Measurements from ENCODE around the gene DNAAF8. TPM values are rescaled to one million over a fixed set of nuclear protein-coding genes. Genes with fewer than 3 reads are reported as not detected.

Gene DNAAF8
- total and polyA plus RNA-seq, 2 of the 4 experiments (the other 2 are of a cell fraction), result 0.54 to 1.7 TPM

GRCh38 chr16:4688674-4689045 lies 45.7 kb upstream of the DNAAF8 start:
- no peak overlapping the region for H2AK5ac ChIP-seq (ENCODE audit: low read depth, low read length)
- no peak overlapping the region for H4K91ac ChIP-seq (ENCODE audit: insufficient read depth, low read depth, low read length)
- H2BK20ac ChIP-seq (ENCODE audit: low read depth, low read length), result no peak overlapping the region
- no peak for ATAC-seq (ENCODE audit: low read depth)
- H3K27ac ChIP-seq (ENCODE audit: insufficient read depth, low read length), result no peak overlapping the region
- H3K9me1 ChIP-seq (ENCODE audit: insufficient read depth, low read length), result peaks cover 5% of the 10 kb centered on the region; the same call in 1 of the 2 replicates
- no peak overlapping the region for H2BK5ac ChIP-seq (ENCODE audit: low read depth, low read length, poor library complexity, severe bottlenecking)
- H2BK120ac ChIP-seq (ENCODE audit: low read depth, low read length), result no peak overlapping the region
- in situ Hi-C loops (cut with MboI; ENCODE audit: low sequenced_read_pairs), result no loop called here
- no peak overlapping the region for H2AFZ ChIP-seq (replicated peaks; ENCODE audit: low read length, poor library complexity)
- no CpG with 5 or more reads among the region's 22 CpGs for WGBS, 2 experiments (ENCODE audit: extremely low coverage in 2 of 2, insufficient read length in 1 of 2)
- peak overlapping the region; percentile 50 for H2AK9ac ChIP-seq (replicated peaks; ENCODE audit: low read depth, low read length, poor library complexity)
- no peaks in the 10 kb centered on the region for H3K9me3 ChIP-seq (ENCODE audit: control insufficient read depth, insufficient read depth, low read length)
- no TSS peak for BruUV-seq (replicated peaks)
- H3K23ac ChIP-seq (ENCODE audit: low read depth, low read length), result no peak overlapping the region
- H4K20me1 ChIP-seq (ENCODE audit: insufficient read depth, low read length), result no peaks in the 10 kb centered on the region; the same call in none of the 2 replicates
- H2BK15ac ChIP-seq (ENCODE audit: low read depth, low read length), result no peak overlapping the region
- H3K4me3 ChIP-seq (ENCODE audit: insufficient read depth, low read depth, low read length), result no peak overlapping the region
- TF ChIP-seq CEBPB (IDR thresholded peaks at IDR 0.05; ENCODE audit: low read depth, low read length) (no peak), RFX5 (IDR thresholded peaks at IDR 0.05; ENCODE audit: low read depth, low read length) (no peak), MXI1 (IDR thresholded peaks at IDR 0.05; ENCODE audit: borderline replicate concordance, low read depth, low read length) (no peak), BHLHE40 (IDR thresholded peaks at IDR 0.05; ENCODE audit: low read depth, low read length) (no peak), MAZ (IDR thresholded peaks at IDR 0.05; ENCODE audit: borderline replicate concordance, low read depth, low read length) (no peak), FOS (IDR thresholded peaks at IDR 0.05; ENCODE audit: low read depth, low read length) (no peak), CHD1 (IDR thresholded peaks at IDR 0.05; ENCODE audit: low read depth, low read length) (no peak), POLR2A (IDR thresholded peaks at IDR 0.05; ENCODE audit: low read depth, low read length) (no peak), USF2 (IDR thresholded peaks at IDR 0.05; ENCODE audit: low read depth, low read length) (no peak), RAD21 (IDR thresholded peaks at IDR 0.05; ENCODE audit: low read length) (no peak), RCOR1 (IDR thresholded peaks at IDR 0.05; ENCODE audit: insufficient replicate concordance, low read length) (no peak), NFE2L2 (IDR thresholded peaks at IDR 0.05; ENCODE audit: low read depth, low read length) (no peak), SMC3 (IDR thresholded peaks at IDR 0.05; ENCODE audit: low read depth, low read length) (no peak), CTCF (conservative IDR thresholded peaks at IDR 0.05; ENCODE audit: low read depth, low read length) (no peak), ELK1 (IDR thresholded peaks at IDR 0.05; ENCODE audit: borderline replicate concordance, low read depth, low read length) (no peak), MAFK (IDR thresholded peaks at IDR 0.05; ENCODE audit: low read depth, low read length) (no peak)
- no peak overlapping the region for H4K8ac ChIP-seq (ENCODE audit: low read depth in 2 of 2, low read length in 2 of 2)
- H3K56ac ChIP-seq (ENCODE audit: extremely low read depth, insufficient read depth, low read length), result no peak overlapping the region
- H3K14ac ChIP-seq (replicated peaks; ENCODE audit: low read depth, low read length), result no peak overlapping the region
- CTCF ChIA-PET, result no interaction called here
- no peak overlapping the region for H4K5ac ChIP-seq (ENCODE audit: low read depth, low read length)
- H3K18ac ChIP-seq (ENCODE audit: low read depth, low read length), result no peak overlapping the region
- no peak overlapping the region for H3K4me2 ChIP-seq (ENCODE audit: low read depth, low read length)
- POLR2A ChIA-PET (ENCODE audit: unreplicated experiment), result no interaction called here
- no peak for DNase-seq
- H3K79me1 ChIP-seq (ENCODE audit: low read depth in 1 of 2, low read length in 2 of 2), result 0 out of 4 replicates have a peak, but pooled peaks cover 0 to 3% of the 10 kb centered on the region in 2 experiments
- dilution Hi-C loops (cut with HindIII; ENCODE audit: low sequenced_read_pairs, unreplicated experiment), result no loop called here
- intact Hi-C loops (cut with micrococcal nuclease), result no loop called here
- no peaks in the 10 kb centered on the region for H3K27me3 ChIP-seq (ENCODE audit: control insufficient read depth, insufficient read depth, low read length)
- peaks cover 41% of the 10 kb centered on the region for H3K36me3 ChIP-seq (ENCODE audit: control insufficient read depth, insufficient read depth, low read length)
- H3K4me1 ChIP-seq (ENCODE audit: control insufficient read depth, insufficient read depth, low read length), result peaks cover 2% of the 10 kb centered on the region; the same call in 1 of the 2 replicates
- no peak overlapping the region for H3K9ac ChIP-seq (ENCODE audit: low read depth, low read length)
- no peak overlapping the region for H3K4ac ChIP-seq (ENCODE audit: low read depth, low read length)

Data from IMR-90 (cell line).